Activated CD4-positive, alpha-beta T cell treated with anti-CD3 and anti-CD28 coated beads for 1 hour (primary cell): ENCODE results near the gene PAK2.
"Not testable (repeated sequence)": the region's sequence is repeated elsewhere in the genome, so short reads cannot be mapped to it uniquely, and the experiment has no call there.

Source experiments
- DNase-seq: peaks from one replicate; pipeline ENCODE4 v3.0.0-alpha.2; 2020

Gene PAK2

GRCh38 chr3:196737655-196738054, 2.0 kb upstream of the PAK2 start:
- no peak for DNase-seq

GRCh38 chr3:196740481-196741248, 1.0 kb downstream of the PAK2 start:
- DNase-seq = no peak

- DNase-seq = no peak
Observed at GRCh38 chr3:196741249-196741889, 1.7 kb downstream of the PAK2 start.

GRCh38 chr3:196743569-196743968, 3.9 kb downstream of the PAK2 start:
- not testable (repeated sequence) for DNase-seq

DNA sequence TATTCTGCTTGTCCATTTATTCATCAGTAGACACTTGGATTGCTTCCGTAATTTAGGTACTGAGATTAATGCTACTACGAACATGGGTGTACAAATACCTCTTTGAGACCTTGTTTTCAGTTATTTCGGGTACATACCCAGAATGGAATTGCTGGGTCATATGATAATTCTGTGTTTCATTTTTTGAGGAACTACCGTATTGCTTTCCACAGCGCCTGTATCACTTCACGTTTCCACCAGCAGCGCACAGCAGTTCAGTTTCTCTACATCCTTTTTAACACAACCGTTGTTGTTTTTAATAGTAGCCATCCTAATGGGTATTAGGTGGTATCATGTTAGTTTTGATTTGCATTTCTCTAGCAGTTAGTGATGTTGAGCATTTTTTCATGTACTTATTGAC, 9.5 kb downstream of the PAK2 start:
- no peak for DNase-seq

GRCh38 chr3:196753201-196753600, 13.5 kb downstream of the PAK2 start:
- no peak for DNase-seq

- no peak for DNase-seq
Observed at GRCh38 chr3:196754091-196754981, 14.7 kb downstream of the PAK2 start.

DNA sequence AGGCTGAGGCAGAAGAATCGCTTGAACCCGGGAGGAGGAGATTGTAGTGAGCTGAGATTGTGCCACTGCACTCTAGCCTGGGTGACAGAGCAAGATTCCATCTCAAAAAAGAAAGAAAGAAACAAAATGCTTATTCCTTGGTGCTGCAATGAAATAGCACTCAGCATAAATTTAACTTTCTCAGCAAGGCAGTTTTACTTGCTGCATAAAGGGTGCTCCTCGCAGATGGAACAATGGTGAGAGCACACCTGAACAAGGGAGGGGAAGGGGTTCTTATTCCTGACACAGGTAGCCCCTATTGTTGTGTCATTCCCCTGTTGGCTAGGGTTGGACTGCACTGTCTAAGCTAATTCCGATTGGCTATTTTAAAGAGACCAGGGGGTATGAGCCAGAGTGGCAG, 17.1 kb downstream of the PAK2 start:
- DNase-seq = no peak

DNA sequence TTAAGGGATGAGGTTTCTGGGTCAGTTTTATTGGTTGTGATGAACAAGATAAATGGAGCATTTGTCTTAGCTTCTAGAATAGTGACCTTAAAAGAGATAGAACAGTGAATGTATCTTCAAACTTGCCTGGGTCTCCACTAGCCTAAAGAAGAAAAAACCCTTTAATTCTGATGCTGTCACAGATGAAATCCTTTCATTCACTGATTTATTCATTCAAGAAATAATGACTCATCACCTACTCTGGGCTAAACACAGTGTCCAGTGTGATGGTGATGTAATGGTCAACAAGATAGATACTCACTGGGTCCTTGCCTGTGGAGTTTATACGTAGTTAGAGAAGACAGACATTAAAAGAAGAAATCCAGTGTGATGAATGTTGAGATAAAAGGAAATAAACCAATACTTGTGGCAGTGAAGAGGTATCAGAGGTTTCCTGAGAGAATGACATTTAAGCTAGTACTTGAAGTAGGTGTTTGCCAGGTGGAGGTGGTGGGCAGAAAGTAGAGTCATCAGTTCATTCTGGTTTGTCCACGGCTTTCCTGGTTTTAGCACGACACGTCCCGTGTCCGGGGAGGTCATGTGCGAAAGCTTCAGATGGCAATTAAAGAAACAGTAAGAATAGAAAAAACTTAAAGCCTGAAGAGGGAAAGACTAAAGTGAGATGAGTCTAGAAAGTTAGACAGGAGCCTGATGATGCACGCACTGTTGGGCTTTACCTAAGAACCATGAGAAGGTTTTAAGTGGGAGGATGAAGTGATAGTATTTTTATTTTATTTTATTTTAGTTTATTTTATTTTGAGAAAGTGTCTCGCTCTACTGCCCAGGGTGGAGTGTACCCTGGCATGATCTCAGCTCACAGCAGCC, 18.5 kb downstream of the PAK2 start:
- DNase-seq = no peak

- no peak for DNase-seq
Observed at GRCh38 chr3:196763179-196763578, 23.5 kb downstream of the PAK2 start.

DNA sequence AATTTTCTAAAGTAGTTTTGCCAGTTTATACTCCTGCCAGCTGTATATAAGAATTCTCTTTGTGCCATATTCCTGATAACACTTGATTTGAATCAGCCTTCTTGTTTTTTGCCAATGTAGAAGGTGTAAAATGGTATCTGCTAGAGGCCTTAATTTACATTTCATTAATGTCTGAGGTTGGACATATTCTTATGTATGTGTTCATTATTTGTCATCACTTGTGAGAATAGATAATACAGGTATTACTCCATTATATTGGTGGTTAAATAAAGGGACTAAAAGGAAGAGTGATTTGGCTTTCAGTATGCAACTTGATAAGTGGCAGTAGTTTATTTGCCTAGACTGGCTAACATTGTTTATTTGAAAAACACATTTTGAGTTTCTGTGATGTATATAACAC, 25.8 kb downstream of the PAK2 start:
- no peak for DNase-seq

DNA sequence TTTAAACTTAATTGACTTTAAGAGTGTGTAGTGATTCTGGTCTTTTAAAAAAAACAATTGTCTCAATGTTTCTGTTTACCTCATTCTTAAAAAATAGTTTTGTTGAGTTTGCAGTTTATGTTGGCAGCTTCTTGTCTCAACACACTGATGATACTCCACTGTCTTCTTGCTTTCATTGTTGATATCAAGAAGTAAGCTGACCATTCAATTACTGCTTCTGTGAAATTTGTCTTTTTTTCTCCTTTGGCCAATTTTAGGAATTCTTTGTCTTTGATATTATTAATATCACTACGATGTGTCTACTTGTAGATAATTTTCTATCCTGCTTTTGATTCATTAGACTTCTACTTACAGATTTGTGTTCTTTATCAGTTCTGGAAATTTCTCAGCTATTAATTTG, 31.4 kb downstream of the PAK2 start:
- no peak for DNase-seq

GRCh38 chr3:196772102-196772501, 32.4 kb downstream of the PAK2 start:
- DNase-seq = no peak

DNA sequence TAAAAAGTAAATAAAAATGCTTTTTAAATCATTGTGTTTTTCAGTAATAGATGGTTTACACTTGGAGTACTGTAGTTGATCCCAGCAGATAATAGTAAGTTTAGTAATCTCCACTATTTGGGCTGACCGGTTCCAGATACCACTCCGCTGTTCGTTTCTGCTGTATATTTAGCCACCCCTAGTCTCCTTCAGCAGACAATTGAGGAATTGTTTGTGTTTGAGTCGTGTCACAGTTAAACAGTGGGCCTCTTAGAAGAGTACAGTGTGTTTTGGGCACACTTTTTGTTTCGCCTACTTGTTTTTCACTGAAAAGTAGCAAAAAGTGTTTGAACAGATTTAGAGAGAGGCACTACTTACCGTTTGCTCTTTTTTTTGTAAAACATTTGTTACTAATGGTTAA, 33.2 kb downstream of the PAK2 start:
- no peak for DNase-seq

- DNase-seq = no peak
Observed at GRCh38 chr3:196774191-196774820, 34.6 kb downstream of the PAK2 start.

DNA sequence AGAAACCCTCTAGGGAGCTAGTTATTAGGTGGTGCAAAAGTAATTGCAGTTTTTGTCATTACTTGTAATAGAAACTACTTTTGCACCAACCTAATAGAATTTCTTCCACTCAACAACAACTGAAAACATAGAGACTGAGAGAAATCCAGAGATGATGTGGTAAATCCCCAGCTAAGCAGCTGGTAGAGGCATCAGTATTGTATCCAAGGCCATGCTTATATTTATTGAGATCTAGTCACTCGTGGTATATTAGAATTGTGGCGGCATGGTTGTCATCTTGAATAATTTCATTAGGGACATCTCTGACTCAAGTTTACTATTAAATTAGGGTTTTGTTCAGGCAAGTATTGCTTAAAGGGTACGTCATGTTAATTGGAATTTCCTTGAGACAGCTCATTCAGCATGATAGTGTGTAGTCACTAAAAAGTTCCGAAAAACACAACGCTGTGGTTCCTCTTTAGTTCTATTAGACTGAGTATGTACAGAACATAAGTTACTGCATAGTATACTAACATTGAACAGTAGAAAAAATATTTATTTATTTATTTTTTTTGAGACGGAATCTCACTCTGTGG, 35.3 kb downstream of the PAK2 start:
- DNase-seq = no peak

- DNase-seq = no peak
Observed at GRCh38 chr3:196775938-196776337, 36.3 kb downstream of the PAK2 start.

- DNase-seq = no peak
Observed at GRCh38 chr3:196777836-196778235, 38.2 kb downstream of the PAK2 start.

DNA sequence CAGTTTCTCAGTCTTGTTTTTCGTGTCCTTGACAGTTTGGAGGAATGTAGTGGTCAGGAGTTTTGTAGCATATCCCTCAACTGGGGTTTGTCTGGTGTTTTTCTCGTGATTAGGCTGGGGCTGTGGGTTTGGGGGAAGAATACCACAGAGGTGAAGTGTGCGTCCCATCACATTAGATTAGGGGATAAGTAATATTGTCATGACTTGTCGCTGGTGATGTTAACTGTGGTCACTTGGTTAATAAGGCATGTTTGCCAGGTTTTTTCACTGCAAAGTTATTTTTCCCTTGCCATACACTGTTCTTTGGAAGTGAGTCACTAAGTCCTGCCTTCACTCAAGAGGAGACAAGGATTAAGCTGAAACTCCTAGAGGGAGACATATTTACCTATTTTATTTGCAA, 39.1 kb downstream of the PAK2 start:
- DNase-seq = no peak

DNA sequence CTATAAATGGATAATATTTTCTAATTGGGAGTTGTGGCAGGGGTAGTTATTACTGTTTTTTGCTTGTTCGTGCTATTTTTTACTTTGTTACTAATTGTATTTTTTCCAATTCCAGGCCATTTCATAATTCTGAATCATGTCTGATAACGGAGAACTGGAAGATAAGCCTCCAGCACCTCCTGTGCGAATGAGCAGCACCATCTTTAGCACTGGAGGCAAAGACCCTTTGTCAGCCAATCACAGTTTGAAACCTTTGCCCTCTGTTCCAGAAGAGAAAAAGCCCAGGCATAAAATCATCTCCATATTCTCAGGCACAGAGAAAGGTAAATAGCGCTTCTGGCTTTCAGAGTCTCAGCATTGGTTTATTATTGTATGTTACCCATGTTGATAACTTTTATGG, 42.9 kb downstream of the PAK2 start:
- no peak for DNase-seq

- DNase-seq = no peak
Observed at GRCh38 chr3:196788528-196788927, 48.9 kb downstream of the PAK2 start.

DNA sequence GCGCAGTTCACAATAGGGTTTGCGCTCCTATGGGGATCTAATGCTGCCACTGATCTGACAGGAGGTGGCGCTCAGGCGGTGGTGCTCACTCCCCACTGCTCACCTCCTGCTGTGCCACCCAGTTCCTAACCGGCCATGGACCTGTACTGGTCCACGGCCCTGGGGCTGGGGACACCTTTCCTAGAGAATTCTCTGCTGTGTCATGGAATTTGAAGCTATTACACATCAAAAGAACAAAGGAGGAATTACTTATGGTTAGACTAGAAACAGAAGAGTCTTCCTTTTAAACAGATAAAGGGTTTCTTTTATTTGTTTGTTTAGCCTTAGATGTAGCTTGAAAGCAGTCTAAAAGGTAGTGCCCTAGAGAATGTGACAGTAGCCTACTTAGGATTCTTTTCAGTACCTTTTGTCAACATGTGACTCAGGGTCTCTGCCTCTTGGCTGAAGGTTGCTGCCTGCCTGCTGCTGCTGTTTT, 50.3 kb downstream of the PAK2 start:
- DNase-seq = no peak
